ENCODE results near the gene ACTR3. TPM values are rescaled to one million over a fixed set of nuclear protein-coding genes. Genes with fewer than 3 reads are reported as not detected.

Gene ACTR3
- total RNA-seq, 1 experiment from 2014 or later, result 180 TPM

GRCh38 chr2:113922784-113923183 lies 32.9 kb downstream of the ACTR3 start:
- Histone ChIP-seq H4K5ac (ENCODE audit: insufficient read length, low read depth, low read length) (no peak overlapping the region), H2BK120ac (ENCODE audit: low read depth, low read length, poor library complexity, severe bottlenecking) (no peak overlapping the region), H4K20me1 (ENCODE audit: control insufficient read depth, insufficient read depth, insufficient read length) (no peaks in the 10 kb centered on the region), H3K79me2 (ENCODE audit: insufficient read depth, low read length) (peaks cover 3% of the 10 kb centered on the region; the same call in 1 of the 2 replicates), H3K18ac (ENCODE audit: insufficient read length, low read depth, low read length) (no peak overlapping the region), H3K4me1 (ENCODE audit: insufficient read depth, low read length) (no peaks in the 10 kb centered on the region), H2BK5ac (ENCODE audit: insufficient read length, low read length) (no peak overlapping the region), H3K14ac (ENCODE audit: insufficient read depth, low read length) (no peak overlapping the region), H3K9me3 (ENCODE audit: control insufficient read depth, low read depth, low read length) (no peaks in the 10 kb centered on the region), H3T11ph (ENCODE audit: low read length) (no peak overlapping the region), H3K79me1 (ENCODE audit: insufficient read depth, low read depth, low read length, poor library complexity, severe bottlenecking) (peaks cover 6% of the 10 kb centered on the region), H2BK20ac (ENCODE audit: low read depth, low read length, poor library complexity, severe bottlenecking) (no peak overlapping the region), H4K8ac (replicated peaks; ENCODE audit: insufficient read length, low read depth, low read length) (no peak overlapping the region), H3K27ac (ENCODE audit: insufficient read length, low read depth, low read length) (no peak overlapping the region), H4K91ac (ENCODE audit: insufficient read length, low read depth, low read length) (no peak overlapping the region), H3K27me3 (ENCODE audit: insufficient read depth, low read length) (no peaks in the 10 kb centered on the region), H3K4me2 (ENCODE audit: insufficient read depth, insufficient read length, low read length) (no peak overlapping the region), H3K23ac (ENCODE audit: insufficient read length, low read depth, low read length) (no peak overlapping the region), H3K9ac (ENCODE audit: extremely low read depth, insufficient read length, low read length) (no peak overlapping the region), H3K4ac (ENCODE audit: low read depth, low read length) (no peak overlapping the region), H2AK5ac (ENCODE audit: insufficient read length, low read length) (no peak overlapping the region), H2AFZ (ENCODE audit: low read length) (no peak overlapping the region), H2BK15ac (ENCODE audit: low read depth, low read length) (no peak overlapping the region), H3K23me2 (ENCODE audit: insufficient read length, low read depth, low read length, poor library complexity, severe bottlenecking) (no peaks in the 10 kb centered on the region), H2BK12ac (ENCODE audit: insufficient read length, low read depth, low read length) (no peak overlapping the region), H3K56ac (ENCODE audit: insufficient read length, low read depth, low read length) (no peak overlapping the region)
- no peaks in the 10 kb centered on the region for H3K4me1 Mint-ChIP-seq
- no peak for DNase-seq
- H3K9me3 Mint-ChIP-seq, result no peaks in the 10 kb centered on the region
- H3K27me3 Mint-ChIP-seq (ENCODE audit: low read depth), result no peaks in the 10 kb centered on the region
- TF ChIP-seq, protein P1, sequence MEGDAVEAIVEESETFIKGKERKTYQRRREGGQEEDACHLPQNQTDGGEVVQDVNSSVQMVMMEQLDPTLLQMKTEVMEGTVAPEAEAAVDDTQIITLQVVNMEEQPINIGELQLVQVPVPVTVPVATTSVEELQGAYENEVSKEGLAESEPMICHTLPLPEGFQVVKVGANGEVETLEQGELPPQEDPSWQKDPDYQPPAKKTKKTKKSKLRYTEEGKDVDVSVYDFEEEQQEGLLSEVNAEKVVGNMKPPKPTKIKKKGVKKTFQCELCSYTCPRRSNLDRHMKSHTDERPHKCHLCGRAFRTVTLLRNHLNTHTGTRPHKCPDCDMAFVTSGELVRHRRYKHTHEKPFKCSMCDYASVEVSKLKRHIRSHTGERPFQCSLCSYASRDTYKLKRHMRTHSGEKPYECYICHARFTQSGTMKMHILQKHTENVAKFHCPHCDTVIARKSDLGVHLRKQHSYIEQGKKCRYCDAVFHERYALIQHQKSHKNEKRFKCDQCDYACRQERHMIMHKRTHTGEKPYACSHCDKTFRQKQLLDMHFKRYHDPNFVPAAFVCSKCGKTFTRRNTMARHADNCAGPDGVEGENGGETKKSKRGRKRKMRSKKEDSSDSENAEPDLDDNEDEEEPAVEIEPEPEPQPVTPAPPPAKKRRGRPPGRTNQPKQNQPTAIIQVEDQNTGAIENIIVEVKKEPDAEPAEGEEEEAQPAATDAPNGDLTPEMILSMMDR (conservative IDR thresholded peaks at IDR 0.05), result no peak
- no CpG with 5 or more reads among the region's 3 CpGs for WGBS (ENCODE audit: extremely low coverage, insufficient read length, low lambda C conversion rate)
- no peak overlapping the region for H3K27ac Mint-ChIP-seq
- H3K36me3 Mint-ChIP-seq (ENCODE audit: insufficient read depth in 1 of 3, low read depth in 3 of 3), result peaks cover 11 to 29% (median 21%) of the 10 kb centered on the region in 3 experiments; a peak in 6 of 7 replicates
- no peak overlapping the region for H3K4me3 Mint-ChIP-seq
